ENCODE measurements around the gene HERC4. TPM values are rescaled to one million over a fixed set of nuclear protein-coding genes. Genes with fewer than 3 reads are reported as not detected.
"Not testable (repeated sequence)": the region's sequence is repeated elsewhere in the genome, so short reads cannot be mapped to it uniquely, and the experiment has no call there.

HERC4 gene
- total RNA-seq, 2 experiments from 2014 or later: 42.2 to 45.0 TPM

- intact Hi-C loops (cut with micrococcal nuclease): loop anchor here (1.0 to 10.0 kb wide), 5 partner anchors 35 to 1020 kb away; partner anchors contain the start of genes CCAR1, DDX50 and HERC4
- peak within 1 kb of the TSS; percentile 90 for H3K4me3 Mint-ChIP-seq
- CTCF ChIA-PET: interaction anchor here (0.6 to 4.7 kb wide), 6 partner anchors 12 to 96 kb away, joined by 3 to 31 read pairs (median 4); no protein-coding TSS in a partner anchor
- peaks cover 20% of the 10 kb centered on the region for H3K36me3 Mint-ChIP-seq (ENCODE audit: low read depth)
- no peaks in the 10 kb centered on the region for H3K9me3 Mint-ChIP-seq
- no peaks in the 10 kb centered on the region for H3K27me3 Mint-ChIP-seq (ENCODE audit: low read depth)
- peak; percentile 88 for DNase-seq
- peak within 1 kb of the TSS; percentile 89 for H3K27ac Mint-ChIP-seq
- peaks cover 25% of the 10 kb centered on the region for H3K4me1 Mint-ChIP-seq (ENCODE audit: low read depth)
Observed at GRCh38 chr10:67884313-67884841, 190.7 kb downstream of the HERC4 start, which contains the start of gene SIRT1. TSS of gene SIRT1 (plus strand) at chr10:67884656. CDS start at chr10:67884722, 66 bp downstream.

GRCh38 chr10:67883710-67884312 is 191.3 kb downstream of the HERC4 start:
- H3K27me3 Mint-ChIP-seq (ENCODE audit: low read depth): no peaks in the 10 kb centered on the region

GRCh38 chr10:67878133-67878532 is 196.9 kb downstream of the HERC4 start:
- intact Hi-C loops (cut with micrococcal nuclease): no loop called here
- Mint-ChIP-seq H3K27me3 (ENCODE audit: low read depth) (no peaks in the 10 kb centered on the region), H3K4me3 (no peak overlapping the region), H3K36me3 (ENCODE audit: low read depth) (no peaks in the 10 kb centered on the region), H3K4me1 (ENCODE audit: low read depth) (no peaks in the 10 kb centered on the region), H3K9me3 (no peaks in the 10 kb centered on the region), H3K27ac (no peak overlapping the region)
- DNase-seq: no peak
- CTCF ChIA-PET: no interaction called here

More at GRCh38 chr10:67883710-67884312, 191.3 kb downstream of the HERC4 start:
- no peak for DNase-seq
- peak overlapping the region; percentile 82 for H3K27ac Mint-ChIP-seq
- intact Hi-C loops (cut with micrococcal nuclease): loop anchor here (1.0 to 10.0 kb wide), 5 partner anchors 35 to 1021 kb away; partner anchors contain the start of genes CCAR1, DDX50 and HERC4
- peaks cover 23% of the 10 kb centered on the region for H3K4me1 Mint-ChIP-seq (ENCODE audit: low read depth)
- H3K9me3 Mint-ChIP-seq: no peaks in the 10 kb centered on the region
- H3K4me3 Mint-ChIP-seq: peak overlapping the region; percentile 90
- H3K36me3 Mint-ChIP-seq (ENCODE audit: low read depth): peaks cover 14% of the 10 kb centered on the region
- CTCF ChIA-PET: interaction anchor here (0.6 to 4.7 kb wide), 7 partner anchors 12 to 272 kb away, joined by 3 to 31 read pairs (median 3); no protein-coding TSS in a partner anchor

- H3K36me3 Mint-ChIP-seq (ENCODE audit: low read depth); CTCF ChIA-PET; H3K4me3 Mint-ChIP-seq: not testable (repeated sequence)
Observed at GRCh38 chr10:67877421-67877820, 197.7 kb downstream of the HERC4 start.

GRCh38 chr10:67875340-67876238 is 199.5 kb downstream of the HERC4 start:
- Mint-ChIP-seq H3K4me3 (no peak overlapping the region), H3K27me3 (ENCODE audit: low read depth) (no peaks in the 10 kb centered on the region), H3K4me1 (ENCODE audit: low read depth) (no peaks in the 10 kb centered on the region), H3K9me3 (no peaks in the 10 kb centered on the region), H3K36me3 (ENCODE audit: low read depth) (no peaks in the 10 kb centered on the region), H3K27ac (no peak overlapping the region)
- intact Hi-C loops (cut with micrococcal nuclease): no loop called here
- CTCF ChIA-PET: interaction anchor here (0.6 kb wide), 2 partner anchors 118 to 294 kb away, joined by 3 to 4 read pairs; no protein-coding TSS in a partner anchor
- DNase-seq: no peak

More at GRCh38 chr10:67877421-67877820, 197.7 kb downstream of the HERC4 start:
- intact Hi-C loops (cut with micrococcal nuclease); DNase-seq; H3K4me1 Mint-ChIP-seq (ENCODE audit: low read depth); H3K27me3 Mint-ChIP-seq (ENCODE audit: low read depth); H3K27ac Mint-ChIP-seq; H3K9me3 Mint-ChIP-seq: not testable (repeated sequence)

Other genes starting within 250 kb of the HERC4 start
- gene DNAJC12, start 237.1 kb downstream of the HERC4 start, total RNA-seq: 10 to 100 TPM; 13.2 to 13.9 TPM
- gene SIRT1, start 190.6 kb downstream of the HERC4 start, total RNA-seq: 10 to 100 TPM; 18.7 to 18.8 TPM
- not detected for gene MYPN, start 34.2 kb upstream of the HERC4 start, total RNA-seq
- gene ATOH7, start 156.8 kb upstream of the HERC4 start, total RNA-seq: not detected